Upper lobe of left lung (tissue), 4 donors: Measurements from ENCODE around the gene SP3.

Experiments used
- EP300 ChIP-seq, 4 donors: sonication (generic); formaldehyde crosslinking; IDR thresholded peaks; one replicate each; pipeline ENCODE4 v1.5.1; 2017; ENCODE audit warnings: antibody characterized with exemption in 4 of 4, control low read depth in 2 of 4
- POLR2AphosphoS5 ChIP-seq, 2 donors: sonication (generic); formaldehyde crosslinking; IDR thresholded peaks; one replicate each; pipeline ENCODE4 v1.5.1; 2017; ENCODE audit warnings: antibody characterized with exemption in 2 of 2
- TF ChIP-seq, protein P1 (sequence below), 6 experiments: fragments of 450-650 bp in 4 of 6; fragments of 200-600 bp in 2 of 6; sonication (generic) in 2 of 6; IDR thresholded peaks; one replicate each; pipeline ENCODE4 v1.5.1; 2016 to 2019; ENCODE audit warnings: antibody characterized with exemption in 6 of 6

DNA sequence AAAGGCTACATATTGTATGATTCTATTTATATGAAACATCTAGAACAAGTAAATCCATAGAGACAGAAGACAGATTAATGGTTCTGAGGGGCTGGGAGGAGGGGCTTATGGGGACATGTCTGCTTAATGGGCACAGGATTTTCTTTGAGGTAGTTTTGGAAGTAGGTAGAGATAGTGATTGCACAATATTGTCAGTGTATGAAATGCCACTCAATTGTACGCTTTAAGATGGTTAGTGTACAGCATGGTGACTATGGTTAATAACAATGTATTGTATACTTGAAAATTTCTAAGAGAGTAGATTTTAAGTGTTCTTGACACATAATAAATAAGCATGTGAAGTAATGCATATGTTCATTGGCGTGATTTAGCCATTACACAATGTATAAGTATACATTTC is 68.4 kb downstream of the SP3 start:
- TF ChIP-seq, protein P1, sequence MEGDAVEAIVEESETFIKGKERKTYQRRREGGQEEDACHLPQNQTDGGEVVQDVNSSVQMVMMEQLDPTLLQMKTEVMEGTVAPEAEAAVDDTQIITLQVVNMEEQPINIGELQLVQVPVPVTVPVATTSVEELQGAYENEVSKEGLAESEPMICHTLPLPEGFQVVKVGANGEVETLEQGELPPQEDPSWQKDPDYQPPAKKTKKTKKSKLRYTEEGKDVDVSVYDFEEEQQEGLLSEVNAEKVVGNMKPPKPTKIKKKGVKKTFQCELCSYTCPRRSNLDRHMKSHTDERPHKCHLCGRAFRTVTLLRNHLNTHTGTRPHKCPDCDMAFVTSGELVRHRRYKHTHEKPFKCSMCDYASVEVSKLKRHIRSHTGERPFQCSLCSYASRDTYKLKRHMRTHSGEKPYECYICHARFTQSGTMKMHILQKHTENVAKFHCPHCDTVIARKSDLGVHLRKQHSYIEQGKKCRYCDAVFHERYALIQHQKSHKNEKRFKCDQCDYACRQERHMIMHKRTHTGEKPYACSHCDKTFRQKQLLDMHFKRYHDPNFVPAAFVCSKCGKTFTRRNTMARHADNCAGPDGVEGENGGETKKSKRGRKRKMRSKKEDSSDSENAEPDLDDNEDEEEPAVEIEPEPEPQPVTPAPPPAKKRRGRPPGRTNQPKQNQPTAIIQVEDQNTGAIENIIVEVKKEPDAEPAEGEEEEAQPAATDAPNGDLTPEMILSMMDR (IDR thresholded peaks at IDR 0.05): no peak
- TF ChIP-seq EP300 (IDR thresholded peaks at IDR 0.05) (no peak), POLR2AphosphoS5 (IDR thresholded peaks at IDR 0.05) (no peak)
